Body of pancreas (tissue), 4 donors: ENCODE measurements around the gene ASPHD2.

ENCODE experiments used
- CTCF ChIP-seq, 7 experiments: fragments of 450-650 bp in 4 of 7; fragments of 200-600 bp in 3 of 7; sonication (generic) in 3 of 7; IDR thresholded peaks; one replicate each; pipeline ENCODE4 v1.5.1; 2016 to 2019; ENCODE audit warnings: antibody characterized with exemption in 7 of 7
- POLR2A ChIP-seq, 3 donors: fragments of 450-650 bp; IDR thresholded peaks; one replicate each; pipeline ENCODE4 v1.6.1; 2016; ENCODE audit warnings: antibody characterized with exemption in 3 of 3, mild to moderate bottlenecking in 2 of 3

DNA sequence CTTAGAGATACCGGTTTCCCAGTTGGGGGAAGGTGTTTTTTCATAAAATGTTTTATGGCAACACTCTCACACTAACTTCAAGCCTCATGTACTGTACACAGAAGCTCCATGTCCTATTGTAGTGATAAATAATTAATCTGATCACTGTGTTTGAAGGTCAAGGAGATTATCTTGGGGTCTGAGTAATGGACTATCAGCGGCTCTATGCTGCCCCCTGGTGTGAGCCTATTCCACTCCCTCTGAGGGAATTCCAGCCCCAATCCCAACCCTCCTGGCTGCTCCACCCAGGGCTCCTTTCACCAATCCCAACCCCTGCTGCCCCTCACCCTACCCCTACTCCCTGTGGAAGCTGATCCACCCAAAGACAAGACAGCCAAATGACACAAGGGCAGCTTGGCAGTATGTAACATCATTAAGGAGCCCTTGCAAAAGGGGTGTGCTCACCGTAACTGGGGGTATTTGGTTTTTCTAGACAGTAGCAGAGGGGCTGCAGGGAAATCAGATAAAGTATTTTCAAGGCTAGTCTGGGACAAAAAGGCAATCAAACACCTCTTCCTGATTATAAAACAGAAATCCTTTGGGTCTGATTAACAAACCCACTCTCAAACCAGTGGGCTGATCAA is 32.2 kb downstream of the ASPHD2 start:
- TF ChIP-seq POLR2A (IDR thresholded peaks at IDR 0.05) (no peak), CTCF (IDR thresholded peaks at IDR 0.05) (peak; percentile 56 to 77 (median 69))
